HG03432 (cell line): ENCODE results near the gene KATNBL1.

ENCODE experiments used
- ATAC-seq: cut with Tn5 transposase; IDR thresholded peaks from one replicate; pipeline ENCODE4 v1.9.1; 2021; ENCODE audit warnings: mild to moderate bottlenecking, moderate library complexity; ENCODE audit not compliant: unreplicated experiment

Gene KATNBL1, protein sequence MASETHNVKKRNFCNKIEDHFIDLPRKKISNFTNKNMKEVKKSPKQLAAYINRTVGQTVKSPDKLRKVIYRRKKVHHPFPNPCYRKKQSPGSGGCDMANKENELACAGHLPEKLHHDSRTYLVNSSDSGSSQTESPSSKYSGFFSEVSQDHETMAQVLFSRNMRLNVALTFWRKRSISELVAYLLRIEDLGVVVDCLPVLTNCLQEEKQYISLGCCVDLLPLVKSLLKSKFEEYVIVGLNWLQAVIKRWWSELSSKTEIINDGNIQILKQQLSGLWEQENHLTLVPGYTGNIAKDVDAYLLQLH

DNA sequence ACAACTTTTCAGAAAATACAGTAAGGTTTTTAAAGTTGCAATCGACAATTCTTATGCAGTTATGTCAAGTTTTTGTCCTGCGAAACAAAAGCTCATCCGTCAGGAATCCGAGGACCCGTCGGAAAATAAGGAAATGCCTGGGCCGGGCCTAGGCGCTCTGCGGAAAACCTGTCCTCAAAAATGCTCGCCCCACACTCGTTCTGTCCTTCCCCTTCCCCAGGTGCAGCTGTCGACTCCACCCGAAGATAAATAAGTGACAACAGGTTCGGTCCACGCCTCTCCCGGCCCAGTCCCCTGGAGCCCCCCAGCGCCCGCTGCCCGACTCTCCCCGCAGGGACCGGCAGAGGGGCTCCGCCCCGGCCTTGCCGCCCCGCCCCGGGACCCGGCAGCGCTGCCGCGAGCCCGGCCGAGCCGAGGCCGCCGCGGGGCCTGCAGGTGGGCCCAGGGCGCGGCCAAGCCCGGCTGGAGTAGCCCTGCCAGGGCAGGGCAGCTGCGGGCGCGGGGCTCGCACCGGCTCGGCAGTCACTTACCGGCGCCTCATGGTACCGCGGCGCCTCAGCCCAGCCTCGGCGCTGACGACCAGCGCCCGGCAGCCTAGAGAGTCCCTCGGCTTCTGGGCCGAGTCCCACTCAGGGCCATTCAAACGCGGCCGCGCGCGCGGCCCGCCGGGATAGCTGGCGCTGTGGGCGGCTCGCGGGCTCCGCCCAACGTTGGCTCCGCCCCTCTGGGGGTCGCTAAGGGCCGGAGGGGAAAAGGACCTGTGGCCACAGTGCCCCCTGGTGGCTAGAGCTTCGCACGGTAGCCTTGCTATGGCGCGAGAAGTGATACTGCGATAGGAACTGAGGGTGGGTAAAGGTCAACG, at the start of gene KATNBL1:
TSS of gene KATNBL1 (minus strand) at position 676 of the 862 bp plus-strand sequence. CDS start 46,420 bp downstream, outside the sequence.
- ATAC-seq = peak; percentile 93

DNA sequence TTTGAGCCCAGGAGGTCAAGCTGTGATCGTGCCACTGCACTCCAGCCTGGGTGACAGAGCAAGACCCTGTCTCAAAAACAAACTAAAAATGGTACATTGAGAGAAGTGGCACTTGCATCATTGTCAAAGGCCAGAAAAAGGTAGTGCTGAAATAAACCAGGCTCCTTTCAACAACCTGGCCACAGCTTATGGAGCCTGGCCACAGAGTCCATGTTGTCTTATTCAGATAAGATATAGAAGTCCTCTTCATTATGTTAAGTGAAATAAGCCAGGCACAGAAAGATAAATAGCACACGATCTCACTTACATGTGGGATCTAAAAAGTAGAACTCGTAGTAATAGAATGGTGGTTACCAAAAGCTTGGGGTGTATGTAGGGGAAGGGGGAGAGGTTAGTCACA, 49.7 kb upstream of the KATNBL1 start:
- ATAC-seq = no peak

DNA sequence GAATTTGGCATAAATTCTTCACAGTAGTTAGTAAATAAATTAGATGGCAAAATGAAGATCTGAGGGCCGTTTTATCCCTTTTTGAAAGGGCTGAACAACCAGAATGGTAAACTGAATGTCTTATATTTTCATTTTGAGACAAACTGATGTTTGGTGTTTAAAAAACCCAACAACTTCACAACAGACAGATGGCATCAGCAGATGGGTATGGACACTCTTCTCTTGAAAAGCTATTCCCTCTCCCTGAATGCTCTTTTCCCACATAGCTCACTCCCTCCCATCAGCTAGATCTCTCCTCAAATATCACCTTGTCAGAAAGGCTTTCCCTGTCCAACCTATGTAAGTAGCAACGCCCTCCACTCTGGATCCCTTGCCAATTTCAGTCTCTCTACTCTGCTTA, 48.3 kb upstream of the KATNBL1 start:
- no peak for ATAC-seq

DNA sequence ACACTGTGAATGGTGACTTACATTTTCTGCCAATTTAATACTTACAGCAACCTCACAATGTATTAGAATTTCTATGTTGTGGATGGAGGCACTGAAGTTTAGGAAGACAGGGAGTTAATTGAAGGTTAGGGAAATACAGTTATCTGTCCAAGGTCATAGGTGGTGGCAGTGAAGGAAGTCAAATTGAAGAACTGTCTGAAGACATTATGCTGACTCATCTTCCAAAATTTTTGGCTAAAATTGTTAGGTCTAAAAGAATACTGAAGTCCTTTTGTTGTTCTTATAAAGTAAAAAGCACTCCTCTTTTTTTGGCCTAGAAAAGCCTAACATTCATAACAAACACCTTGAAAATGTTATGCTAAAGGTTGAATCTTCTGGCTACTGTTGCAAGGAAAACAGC, 42.6 kb upstream of the KATNBL1 start:
- no peak for ATAC-seq

DNA sequence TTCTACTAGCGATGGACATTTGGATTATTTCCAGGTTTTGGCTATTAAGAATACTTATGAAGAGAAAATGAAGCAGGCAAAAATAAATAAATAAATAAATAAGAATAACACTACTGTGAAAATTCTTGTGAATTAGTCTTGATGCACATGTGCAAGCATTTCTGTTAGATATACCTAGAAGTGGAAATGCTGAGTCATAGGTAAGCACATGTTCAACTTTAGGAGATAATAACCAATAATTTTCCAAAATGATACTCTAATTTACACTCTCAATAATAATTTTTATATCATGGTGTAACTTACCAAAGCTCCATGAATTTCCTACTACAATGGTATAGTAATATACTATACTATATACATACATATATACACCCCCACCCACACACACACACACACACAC, 38.3 kb upstream of the KATNBL1 start:
- ATAC-seq = no peak

DNA sequence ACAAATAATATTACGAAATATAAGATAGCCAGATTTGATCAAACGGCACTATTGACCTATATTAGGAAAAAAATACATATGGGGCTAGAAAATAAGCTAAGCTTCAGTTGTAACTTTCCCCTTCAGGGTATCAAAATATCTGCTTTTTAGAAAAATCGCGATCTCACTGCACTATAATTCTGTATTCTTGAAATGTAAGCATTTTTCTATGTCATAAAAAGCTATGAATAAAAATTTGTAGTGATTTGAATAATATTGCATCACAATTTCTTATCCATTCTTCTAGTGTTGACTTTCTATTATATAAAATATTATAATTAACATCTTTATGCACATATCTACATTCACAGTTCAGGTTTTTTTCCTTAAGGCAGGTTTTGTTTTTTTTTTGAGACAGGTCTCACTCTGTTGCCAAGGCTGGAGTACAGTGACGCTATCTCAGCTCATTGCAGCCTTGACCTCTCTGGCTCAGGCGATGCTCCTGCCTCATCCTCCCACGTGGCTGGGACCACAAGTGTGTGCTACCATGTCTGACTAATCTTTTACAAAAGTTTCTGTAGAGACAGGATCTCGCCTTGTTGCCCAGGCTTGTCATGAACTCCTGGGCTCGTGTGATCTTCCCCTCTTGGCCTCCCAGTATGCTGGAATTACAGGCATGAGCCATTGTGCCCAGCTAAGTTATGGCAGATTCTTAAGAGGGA, 36.5 kb upstream of the KATNBL1 start:
- ATAC-seq = no peak

DNA sequence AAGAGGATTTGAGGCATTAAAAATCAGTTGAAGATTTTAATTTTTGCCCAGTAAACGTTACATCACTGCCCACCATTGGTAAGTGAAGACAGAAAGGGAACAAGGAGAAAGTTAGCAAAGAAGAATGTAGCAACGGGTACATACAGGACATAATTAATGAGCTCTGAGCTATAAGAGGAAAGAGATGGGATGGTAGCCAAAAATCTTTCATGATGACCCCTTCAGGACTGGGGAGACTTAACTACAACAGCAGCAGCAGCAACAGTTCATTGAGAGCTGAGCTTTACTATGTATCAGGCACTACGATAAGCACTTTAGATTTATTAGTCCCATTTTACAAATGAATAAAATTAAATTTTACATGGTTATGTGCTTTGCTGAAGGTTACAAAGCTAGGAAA, 33.3 kb upstream of the KATNBL1 start:
- ATAC-seq = no peak

DNA sequence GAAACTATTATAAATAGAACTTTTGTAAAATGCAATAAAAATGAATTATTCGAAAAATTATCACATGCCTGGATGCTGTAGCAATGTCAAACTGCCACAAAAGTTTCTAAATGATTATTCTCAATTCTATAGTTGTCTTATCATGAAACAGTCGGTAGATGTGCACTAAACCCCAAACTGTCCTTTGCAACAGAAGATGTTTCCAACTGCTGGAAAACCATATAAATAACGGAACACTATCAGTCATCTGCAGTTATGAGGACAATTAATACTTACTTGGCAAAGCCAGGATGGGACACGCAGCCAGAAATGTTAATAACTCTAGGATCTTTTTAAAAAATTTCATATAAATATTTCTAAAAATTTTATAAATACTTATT, 32.4 kb upstream of the KATNBL1 start:
- ATAC-seq = no peak

DNA sequence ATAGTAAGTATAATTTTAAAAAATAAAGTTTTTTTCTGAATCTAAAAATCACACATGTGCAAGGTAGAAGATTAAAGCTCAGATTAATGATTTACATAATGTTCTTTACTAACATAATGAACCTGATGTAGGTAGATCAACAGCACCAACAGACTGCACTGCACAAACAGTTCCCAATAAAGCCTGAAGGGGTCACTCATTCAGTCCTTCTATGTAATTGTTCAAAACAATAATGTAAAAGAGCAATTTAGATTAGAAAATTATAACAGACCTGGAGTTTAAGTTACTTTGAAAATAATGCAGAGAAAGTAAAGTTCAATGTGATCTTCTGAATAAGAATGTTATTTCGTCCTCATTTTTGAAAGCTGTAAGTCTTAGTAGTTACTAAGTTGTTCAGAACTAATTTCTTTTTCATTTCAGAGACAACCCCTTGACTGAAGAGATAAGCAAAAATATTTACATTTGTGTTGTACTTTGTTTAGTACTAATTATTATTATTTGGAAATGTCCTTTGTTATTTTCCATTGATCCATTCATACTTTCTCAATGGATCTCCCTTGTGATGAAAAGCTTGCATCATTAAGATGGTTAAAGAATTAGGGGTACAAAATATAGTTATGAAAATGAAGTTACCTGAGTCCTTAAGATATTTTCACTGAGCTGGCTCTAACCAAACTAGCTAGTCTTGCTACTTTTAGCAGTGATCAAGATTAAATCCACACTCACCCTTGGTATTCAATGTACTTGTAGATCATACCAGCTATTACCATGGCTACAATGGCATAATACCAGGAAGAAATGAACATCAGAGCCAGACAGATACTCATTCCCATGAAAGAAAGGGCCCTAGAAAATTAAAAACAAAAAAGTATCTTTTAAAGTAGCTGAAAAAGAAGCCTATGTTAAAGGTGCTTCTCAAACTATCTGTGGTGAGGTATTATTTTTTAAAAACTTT, 31.8 kb upstream of the KATNBL1 start:
- peak; percentile 59 for ATAC-seq

DNA sequence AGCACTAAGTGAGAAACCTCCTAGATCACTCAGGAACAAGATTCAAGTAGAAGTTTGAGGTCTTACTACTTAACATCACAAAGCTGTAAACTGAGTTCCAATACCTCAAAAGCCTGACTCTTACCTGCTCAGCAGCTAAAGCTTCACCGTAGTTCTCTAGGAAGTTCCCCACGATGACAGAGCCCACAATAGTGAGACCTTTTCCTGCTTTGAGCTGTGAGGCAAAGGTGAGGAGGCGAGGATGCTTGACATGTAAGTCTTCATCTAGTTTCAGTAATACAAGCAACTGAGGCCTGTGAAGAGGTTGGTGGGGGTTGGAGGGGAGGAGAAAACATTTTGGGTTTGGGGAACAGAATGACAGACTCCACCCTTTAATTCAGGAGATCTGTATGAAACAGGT, 30.6 kb upstream of the KATNBL1 start:
- no peak for ATAC-seq

DNA sequence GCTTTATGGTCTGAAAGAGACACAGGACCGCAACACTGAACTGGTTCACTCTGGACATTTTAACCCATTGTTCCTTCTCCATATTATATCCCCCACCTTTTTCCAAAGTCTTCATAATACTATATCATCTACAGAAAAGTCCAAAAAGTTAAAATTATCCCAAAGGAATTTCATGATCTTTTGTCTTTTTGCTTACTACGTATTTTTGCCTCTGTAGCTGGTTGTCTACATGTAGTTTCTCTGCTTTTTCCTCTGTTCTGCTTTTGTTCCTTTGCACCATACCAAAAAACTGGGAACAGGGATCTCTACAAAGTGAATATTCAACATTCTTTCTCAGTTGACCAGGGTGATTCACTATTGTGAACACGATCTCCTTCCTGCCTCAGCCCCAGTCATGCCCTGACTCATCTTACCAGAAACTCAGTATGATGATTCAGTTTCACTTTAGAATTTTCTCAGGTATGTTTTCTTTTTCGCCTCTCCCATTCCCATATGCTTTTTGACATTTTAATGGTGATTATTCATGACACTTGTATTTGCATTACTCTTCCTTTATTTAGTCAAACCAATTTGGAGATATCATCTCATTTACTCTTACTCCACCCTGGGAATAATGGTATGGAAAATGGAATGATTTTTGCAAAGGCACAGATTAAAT, 29.4 kb upstream of the KATNBL1 start:
- no peak for ATAC-seq

DNA sequence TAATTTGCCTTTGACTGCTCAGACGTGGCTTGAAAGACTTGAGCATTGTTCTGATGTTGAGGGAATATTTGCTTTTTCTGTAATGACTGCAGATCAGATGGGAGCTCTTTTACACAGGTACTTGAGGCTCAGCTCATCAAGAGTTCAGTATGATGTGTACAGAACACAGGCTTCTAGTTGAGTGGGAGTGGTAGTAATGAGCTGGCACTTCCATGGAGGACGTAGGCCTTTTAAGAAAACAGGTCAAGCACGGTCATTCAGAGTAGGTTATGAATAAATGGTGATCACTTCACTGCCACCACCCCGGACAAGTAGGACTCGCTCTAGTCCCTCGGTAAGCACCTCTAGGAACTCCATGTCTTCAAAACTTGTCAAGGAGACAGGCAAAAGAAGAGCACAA, 23.7 kb upstream of the KATNBL1 start:
- ATAC-seq = no peak

DNA sequence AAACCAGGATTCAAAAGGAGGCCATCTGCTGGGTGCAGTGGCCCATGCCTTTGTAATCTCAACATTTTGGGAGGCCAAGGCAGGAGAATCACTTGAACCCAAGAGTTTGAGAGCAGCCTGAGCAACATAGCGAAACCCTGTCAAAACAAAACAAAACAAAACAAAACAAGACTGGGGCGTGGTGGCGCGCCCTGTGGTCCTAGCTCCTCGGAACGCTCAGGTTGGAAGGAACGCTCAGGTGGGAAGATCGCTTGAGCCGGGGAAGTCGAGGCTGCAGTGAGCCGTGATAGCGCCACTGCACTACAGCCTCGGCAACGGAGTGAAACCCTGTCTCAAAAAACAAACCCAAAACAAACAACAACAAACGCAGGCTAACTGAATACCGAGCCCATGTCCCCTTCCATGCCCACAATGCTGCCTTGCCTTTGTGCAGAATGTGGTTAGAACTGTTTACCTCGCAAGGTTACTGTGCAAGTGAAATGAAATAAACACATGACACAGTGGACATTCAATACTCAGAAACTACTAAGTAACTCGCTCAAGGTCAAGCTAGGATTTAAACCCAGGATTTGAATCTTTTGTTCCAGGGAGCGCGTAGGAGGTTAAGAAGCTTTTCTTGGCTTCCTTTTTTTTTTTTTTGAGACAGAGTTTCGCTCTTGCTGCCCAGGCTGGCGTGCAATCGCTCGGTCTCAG, 14.2 kb upstream of the KATNBL1 start:
- ATAC-seq = no peak

DNA sequence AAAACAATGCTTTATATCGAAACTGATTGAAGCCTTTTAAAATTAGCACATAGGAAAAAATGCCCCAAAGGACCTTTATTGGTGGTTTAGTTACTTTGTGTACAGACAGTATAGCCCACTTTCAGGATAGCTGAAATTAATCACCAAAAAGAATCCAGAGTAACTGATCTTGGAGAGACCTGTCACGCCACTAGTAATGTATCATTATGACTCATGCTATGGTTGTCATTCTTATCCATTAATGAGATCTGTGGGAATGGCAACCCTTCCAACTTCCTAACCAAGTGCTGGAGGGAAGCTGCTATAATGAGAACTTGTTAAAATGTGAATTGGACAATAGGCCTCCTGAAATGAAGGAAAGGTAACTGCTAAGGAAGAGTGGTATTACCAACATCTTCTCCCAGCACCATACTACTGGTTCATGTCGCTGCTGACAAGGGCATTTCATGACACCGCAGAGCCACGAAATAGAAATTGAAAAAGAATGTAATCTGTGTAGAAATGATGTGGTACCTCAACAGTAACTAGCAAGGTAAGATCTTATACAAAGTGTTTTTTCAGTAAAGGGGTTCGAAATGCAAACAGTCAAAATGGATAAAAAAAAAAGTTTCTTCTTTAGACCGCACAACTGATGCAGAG, 7.8 kb upstream of the KATNBL1 start:
- no peak for ATAC-seq

DNA sequence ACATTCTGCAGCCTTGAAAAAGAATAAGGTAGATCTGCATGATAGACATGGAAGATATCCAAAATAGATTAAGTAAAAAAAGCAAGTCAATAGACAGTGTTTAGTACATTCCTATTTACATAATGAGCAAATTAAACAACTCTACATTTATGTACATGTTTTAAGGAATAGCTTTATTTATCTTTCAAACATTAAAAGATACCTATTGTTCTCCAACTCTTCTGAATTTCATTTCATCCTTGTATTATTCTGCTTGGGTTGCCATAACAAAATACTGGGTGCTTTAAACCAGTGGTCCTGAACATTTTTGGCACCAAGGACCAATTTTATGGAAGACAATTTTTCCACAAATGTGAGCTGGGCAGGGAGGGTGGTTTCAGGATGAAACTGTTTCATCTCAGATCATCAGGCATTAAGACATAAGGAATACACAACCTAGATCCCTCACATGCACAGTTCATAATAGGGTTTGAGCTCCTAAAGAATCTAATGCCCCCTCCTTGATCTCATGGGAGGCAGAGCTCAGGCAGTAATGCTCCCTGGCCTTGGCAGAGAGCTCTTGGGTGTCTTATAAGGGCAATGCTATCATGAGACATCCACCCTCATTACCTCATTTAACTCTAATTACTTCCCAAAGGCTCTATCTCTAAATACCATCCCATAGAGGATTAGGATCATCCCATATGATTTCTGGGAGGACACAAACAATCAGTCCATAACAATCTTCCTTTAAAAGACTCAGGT, 6.8 kb upstream of the KATNBL1 start:
- no peak for ATAC-seq

DNA sequence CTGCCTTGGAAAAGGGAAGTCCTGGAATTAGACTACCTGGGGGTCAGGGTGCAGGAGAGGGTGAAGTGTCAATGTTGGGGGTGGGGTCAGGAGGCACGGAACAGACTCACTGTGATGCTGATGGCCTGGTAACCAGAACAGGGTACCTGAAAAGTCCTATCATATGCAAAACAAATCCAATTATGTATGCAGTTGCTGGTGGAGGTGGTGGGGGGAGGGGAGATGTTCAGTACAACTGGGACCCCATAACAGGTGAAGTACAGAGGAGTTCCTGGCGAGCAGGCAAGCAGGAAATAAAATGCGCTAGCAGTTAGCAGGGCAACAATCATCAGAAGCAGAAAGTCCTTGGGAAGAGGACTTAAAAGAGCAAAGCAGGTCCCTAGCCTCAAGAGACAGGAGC, 4.2 kb upstream of the KATNBL1 start:
- no peak for ATAC-seq

DNA sequence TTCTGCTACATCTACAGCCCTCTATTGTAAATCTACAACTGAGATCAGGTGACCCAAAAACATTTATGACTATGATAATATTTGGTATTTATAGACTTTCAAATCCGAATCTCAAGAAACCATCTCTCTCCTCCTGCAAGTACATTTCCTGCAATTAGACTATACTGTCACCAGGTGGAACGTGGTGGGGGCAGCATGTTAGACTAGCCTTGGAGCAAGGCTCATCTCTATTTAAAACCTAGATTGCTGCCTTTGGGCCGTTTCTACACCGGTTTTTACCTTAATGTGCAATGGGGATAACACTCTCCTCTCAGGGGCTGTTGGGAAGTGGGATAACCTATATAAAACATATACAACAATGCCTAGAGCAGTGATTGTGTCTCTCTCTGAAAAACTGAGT, 3.8 kb upstream of the KATNBL1 start:
- no peak for ATAC-seq

DNA sequence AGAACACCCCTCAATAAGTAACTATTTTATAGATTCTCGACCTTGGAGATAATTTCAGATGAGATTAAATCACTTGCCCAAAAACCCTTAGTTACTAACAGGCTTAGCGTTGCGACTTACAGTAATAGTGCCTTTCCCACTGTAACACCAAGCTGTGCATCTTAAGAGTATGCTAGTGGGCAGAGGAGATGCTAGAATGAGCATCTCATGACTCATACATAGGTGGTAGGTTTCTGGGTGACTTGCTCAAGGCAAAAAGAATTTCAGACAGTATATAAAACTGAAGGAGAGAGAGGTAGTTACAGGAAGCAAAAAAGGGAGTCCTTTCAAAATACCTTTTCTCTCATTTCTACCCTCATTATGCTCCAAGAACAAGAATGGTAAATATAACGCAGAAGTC, 3.9 kb downstream of the KATNBL1 start:
- ATAC-seq = no peak
